ENCODE data around the gene HES6. TPM values are rescaled to one million over a fixed set of nuclear protein-coding genes. Genes with fewer than 3 reads are reported as not detected.

HES6 gene
- total RNA-seq, 4 donors from 2014 or later, result 10.2 to 17.0 (median 11.2) TPM

- peaks cover 57 to 85% (median 82%) of the 10 kb centered on the region in 4 donors for H3K4me1 ChIP-seq
- peak; percentile 97 for DNase-seq (ENCODE audit: extremely low spot score)
- no peaks in the 10 kb centered on the region for H3K36me3 ChIP-seq
- TF ChIP-seq POLR2A (IDR thresholded peaks at IDR 0.05; ENCODE audit: low read depth) (no peak), CTCF (IDR thresholded peaks at IDR 0.05) (no peak), EP300 (IDR thresholded peaks at IDR 0.05) (no peak), POLR2AphosphoS5 (IDR thresholded peaks at IDR 0.05) (peak; percentile 67 to 84)
- no peaks in the 10 kb centered on the region for H3K27me3 ChIP-seq
- peak overlapping the region in 3 of 4 donors; percentile 79 to 94 (median 87) for H3K4me3 ChIP-seq
- intact Hi-C loops (cut with DNase I), result no loop called here
- H3K27ac ChIP-seq (replicated peaks in 1 of 4), result peak overlapping the region; percentile 92 to 98 (median 94)
- 46% methylated on average over 6 of the region's 7 CpGs for WGBS
- H3K9me3 ChIP-seq, result no peaks in the 10 kb centered on the region
These were observed 45.8 kb upstream of the HES6 start for GRCh38 chr2:238285653-238286082.

- Histone ChIP-seq H3K9me3 (no peaks in the 10 kb centered on the region), H3K4me1 (peaks cover 55 to 88% (median 83%) of the 10 kb centered on the region in 4 donors), H3K27me3 (no peaks in the 10 kb centered on the region), H3K27ac (replicated peaks in 1 of 4) (peak overlapping the region; percentile 92 to 98 (median 94)), H3K36me3 (no peaks in the 10 kb centered on the region), H3K4me3 (peak overlapping the region in 3 of 4 donors; percentile 23 to 87 (median 79))
- TF ChIP-seq POLR2AphosphoS5 (IDR thresholded peaks at IDR 0.05), result no peak
- TF ChIP-seq EP300 (IDR thresholded peaks at IDR 0.05), result no peak
- no peak for TF ChIP-seq CTCF (IDR thresholded peaks at IDR 0.05)
- TF ChIP-seq POLR2A (IDR thresholded peaks at IDR 0.05; ENCODE audit: low read depth), result no peak
- intact Hi-C loops (cut with DNase I), result no loop called here
- 77% methylated on average over 10 of the region's 11 CpGs for WGBS
- DNase-seq (ENCODE audit: extremely low spot score), result no peak
These were observed 45.1 kb upstream of the HES6 start for GRCh38 chr2:238284802-238285515.

GRCh38 chr2:238282861-238283738, 43.3 kb upstream of the HES6 start:
- 85% methylated on average over 14 of the region's 17 CpGs for WGBS
- peaks cover 46 to 95% (median 92%) of the 10 kb centered on the region in 4 donors for H3K4me1 ChIP-seq
- no peaks in the 10 kb centered on the region for H3K9me3 ChIP-seq
- no peaks in the 10 kb centered on the region for H3K36me3 ChIP-seq
- no peak for DNase-seq (ENCODE audit: extremely low spot score)
- H3K4me3 ChIP-seq, result no peak overlapping the region
- H3K27ac ChIP-seq (replicated peaks in 1 of 4), result peak overlapping the region; percentile 92 to 98 (median 94)
- H3K27me3 ChIP-seq, result no peaks in the 10 kb centered on the region
- no peak for TF ChIP-seq POLR2AphosphoS5 (IDR thresholded peaks at IDR 0.05)
- no peak for TF ChIP-seq EP300 (IDR thresholded peaks at IDR 0.05)
- TF ChIP-seq POLR2A (IDR thresholded peaks at IDR 0.05; ENCODE audit: low read depth), result no peak
- no peak for TF ChIP-seq CTCF (IDR thresholded peaks at IDR 0.05)
- intact Hi-C loops (cut with DNase I), result no loop called here

GRCh38 chr2:238281826-238282480, 42.1 kb upstream of the HES6 start:
- Histone ChIP-seq H3K27ac (replicated peaks in 1 of 4) (no peak overlapping the region), H3K27me3 (no peaks in the 10 kb centered on the region), H3K9me3 (no peaks in the 10 kb centered on the region), H3K4me3 (no peak overlapping the region), H3K36me3 (peaks cover 0 to 9% (median 7%) of the 10 kb centered on the region in 4 donors), H3K4me1 (peaks cover 38 to 88% (median 83%) of the 10 kb centered on the region in 4 donors)
- intact Hi-C loops (cut with DNase I), result no loop called here
- TF ChIP-seq CTCF (IDR thresholded peaks at IDR 0.05) (no peak), POLR2A (IDR thresholded peaks at IDR 0.05; ENCODE audit: low read depth) (no peak), EP300 (IDR thresholded peaks at IDR 0.05) (no peak), POLR2AphosphoS5 (IDR thresholded peaks at IDR 0.05) (no peak)
- WGBS, result 85% methylated on average over 12 of the region's 13 CpGs
- no peak for DNase-seq (ENCODE audit: extremely low spot score)
